ENCODE data around the gene ELOVL4. TPM values are rescaled to one million over a fixed set of nuclear protein-coding genes. Genes with fewer than 3 reads are reported as not detected.

The ELOVL4 gene
- total and polyA plus RNA-seq, 2 of the 13 experiments (the other 11 are each of a cell fraction or from before 2014, with no cell fraction given): 0.04 TPM; not detected in 1

- TF ChIP-seq, protein P1, sequence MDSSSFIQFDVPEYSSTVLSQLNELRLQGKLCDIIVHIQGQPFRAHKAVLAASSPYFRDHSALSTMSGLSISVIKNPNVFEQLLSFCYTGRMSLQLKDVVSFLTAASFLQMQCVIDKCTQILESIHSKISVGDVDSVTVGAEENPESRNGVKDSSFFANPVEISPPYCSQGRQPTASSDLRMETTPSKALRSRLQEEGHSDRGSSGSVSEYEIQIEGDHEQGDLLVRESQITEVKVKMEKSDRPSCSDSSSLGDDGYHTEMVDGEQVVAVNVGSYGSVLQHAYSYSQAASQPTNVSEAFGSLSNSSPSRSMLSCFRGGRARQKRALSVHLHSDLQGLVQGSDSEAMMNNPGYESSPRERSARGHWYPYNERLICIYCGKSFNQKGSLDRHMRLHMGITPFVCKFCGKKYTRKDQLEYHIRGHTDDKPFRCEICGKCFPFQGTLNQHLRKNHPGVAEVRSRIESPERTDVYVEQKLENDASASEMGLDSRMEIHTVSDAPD (CRISPR knock-in tag; IDR thresholded peaks at IDR 0.05): no peak
- TF ChIP-seq, protein P2, sequence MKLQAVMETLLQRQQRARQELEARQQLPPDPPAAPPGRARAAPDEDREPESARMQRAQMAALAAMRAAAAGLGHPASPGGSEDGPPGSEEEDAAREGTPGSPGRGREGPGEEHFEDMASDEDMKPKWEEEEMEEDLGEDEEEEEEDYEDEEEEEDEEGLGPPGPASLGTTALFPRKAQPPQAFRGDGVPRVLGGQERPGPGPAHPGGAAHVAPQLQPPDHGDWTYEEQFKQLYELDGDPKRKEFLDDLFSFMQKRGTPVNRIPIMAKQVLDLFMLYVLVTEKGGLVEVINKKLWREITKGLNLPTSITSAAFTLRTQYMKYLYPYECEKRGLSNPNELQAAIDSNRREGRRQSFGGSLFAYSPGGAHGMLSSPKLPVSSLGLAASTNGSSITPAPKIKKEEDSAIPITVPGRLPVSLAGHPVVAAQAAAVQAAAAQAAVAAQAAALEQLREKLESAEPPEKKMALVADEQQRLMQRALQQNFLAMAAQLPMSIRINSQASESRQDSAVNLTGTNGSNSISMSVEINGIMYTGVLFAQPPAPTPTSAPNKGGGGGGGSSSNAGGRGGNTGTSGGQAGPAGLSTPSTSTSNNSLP (IDR thresholded peaks at IDR 0.05; ENCODE audit: low read depth, low read length): no peak
- TF ChIP-seq RERE (CRISPR knock-in tag; IDR thresholded peaks at IDR 0.05; ENCODE audit: low read depth) (no peak), ZNF550 (CRISPR knock-in tag; IDR thresholded peaks at IDR 0.05; ENCODE audit: borderline replicate concordance) (no peak), HDAC1 (CRISPR knock-in tag; IDR thresholded peaks at IDR 0.05) (no peak), ZBTB46 (CRISPR knock-in tag; IDR thresholded peaks at IDR 0.05; ENCODE audit: borderline replicate concordance) (no peak)
These were observed 22.4 kb upstream of the ELOVL4 start (continued) for GRCh38 chr6:79969784-79970183.
